ENCODE data around the gene ITPRIP. TPM values are rescaled to one million over a fixed set of nuclear protein-coding genes. Genes with fewer than 3 reads are reported as not detected.

Gene ITPRIP
- total and polyA plus RNA-seq, 2 donors from 2014 or later = 9.0 to 21.6 TPM

DNA sequence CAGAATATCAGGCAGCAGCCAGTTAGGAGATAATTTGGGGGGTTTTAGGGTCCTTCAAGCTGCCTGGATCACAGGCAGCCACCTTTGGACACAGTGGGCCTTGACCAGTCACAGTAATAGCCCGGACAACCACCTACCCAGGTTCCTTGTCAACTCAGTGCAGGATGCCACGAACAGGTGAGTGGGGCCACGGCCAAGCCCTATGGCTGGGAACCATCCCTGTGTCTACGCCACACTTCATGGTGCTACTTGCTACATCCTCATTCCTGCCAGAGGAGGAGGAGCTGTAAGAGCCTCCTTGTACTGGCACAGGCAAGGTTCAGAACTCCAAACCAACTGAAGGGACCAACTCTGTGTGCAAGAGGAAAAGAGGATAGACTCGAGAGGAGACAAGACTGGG, 19.9 kb downstream of the ITPRIP start:
- DNase-seq (peak in 1 of 5 donors; percentile 33), FAIRE-seq (no peak)
- no peak overlapping the region for H3K27ac ChIP-seq (ENCODE audit: low read depth in 2 of 2, low read length in 2 of 2)
- intact Hi-C loops (cut with DNase I) = no loop called here
- no peak overlapping the region for H3K4me3 ChIP-seq (ENCODE audit: low read length in 3 of 3)
- peaks cover 0 to 34% (median 20%) of the 10 kb centered on the region in 3 donors for H3K4me1 ChIP-seq (ENCODE audit: control insufficient read depth in 2 of 3, insufficient read depth in 2 of 3, low read depth in 1 of 3, low read length in 3 of 3)
- H3K36me3 ChIP-seq (ENCODE audit: control insufficient read depth in 2 of 3, insufficient read depth in 3 of 3, low read length in 3 of 3) = peaks cover 0 to 17% (median 2%) of the 10 kb centered on the region in 3 donors
- no peaks in the 10 kb centered on the region for H3K27me3 ChIP-seq (ENCODE audit: control insufficient read depth, insufficient read depth, low read length)
- no peak for TF ChIP-seq CTCF (IDR thresholded peaks at IDR 0.05; ENCODE audit: borderline replicate concordance, extremely low read depth, insufficient read depth)
- H3K9ac ChIP-seq (ENCODE audit: low read length in 3 of 3) = no peak overlapping the region
- no peaks in the 10 kb centered on the region for H3K9me3 ChIP-seq (ENCODE audit: control insufficient read depth in 2 of 3, insufficient read depth in 1 of 3, low read length in 3 of 3)

GRCh38 chr10:104317726-104318299, 20.5 kb downstream of the ITPRIP start:
- intact Hi-C loops (cut with DNase I) = no loop called here
- FAIRE-seq = no peak

GRCh38 chr10:104317269-104317710, 21.0 kb downstream of the ITPRIP start:
- Histone ChIP-seq H3K9ac (ENCODE audit: low read length in 3 of 3) (no peak overlapping the region), H3K4me3 (ENCODE audit: low read length in 3 of 3) (no peak overlapping the region), H3K27me3 (ENCODE audit: control insufficient read depth, insufficient read depth, low read length) (no peaks in the 10 kb centered on the region), H3K4me1 (ENCODE audit: control insufficient read depth in 2 of 3, insufficient read depth in 2 of 3, low read depth in 1 of 3, low read length in 3 of 3) (peaks cover 0 to 31% (median 17%) of the 10 kb centered on the region in 3 donors), H3K27ac (ENCODE audit: low read depth in 2 of 2, low read length in 2 of 2) (no peak overlapping the region), H3K36me3 (ENCODE audit: control insufficient read depth in 2 of 3, insufficient read depth in 3 of 3, low read length in 3 of 3) (peaks cover 0 to 17% (median 2%) of the 10 kb centered on the region in 3 donors), H3K9me3 (ENCODE audit: control insufficient read depth in 2 of 3, insufficient read depth in 1 of 3, low read length in 3 of 3) (no peaks in the 10 kb centered on the region)
- FAIRE-seq (no peak), DNase-seq (peak in 1 of 5 donors; percentile 70)
- no peak for TF ChIP-seq CTCF (IDR thresholded peaks at IDR 0.05; ENCODE audit: borderline replicate concordance, extremely low read depth, insufficient read depth)
- intact Hi-C loops (cut with DNase I) = no loop called here

More at GRCh38 chr10:104317726-104318299, 20.5 kb downstream of the ITPRIP start:
- peaks cover 0 to 17% (median 2%) of the 10 kb centered on the region in 3 donors for H3K36me3 ChIP-seq (ENCODE audit: control insufficient read depth in 2 of 3, insufficient read depth in 3 of 3, low read length in 3 of 3)
- H3K4me3 ChIP-seq (ENCODE audit: low read length in 3 of 3) = no peak overlapping the region
- TF ChIP-seq CTCF (IDR thresholded peaks at IDR 0.05; ENCODE audit: borderline replicate concordance, extremely low read depth, insufficient read depth) = no peak
- no peaks in the 10 kb centered on the region for H3K9me3 ChIP-seq (ENCODE audit: control insufficient read depth in 2 of 3, insufficient read depth in 1 of 3, low read length in 3 of 3)
- H3K27me3 ChIP-seq (ENCODE audit: control insufficient read depth, insufficient read depth, low read length) = no peaks in the 10 kb centered on the region
- DNase-seq = peak in 1 of 5 donors; percentile 45
- H3K9ac ChIP-seq (ENCODE audit: low read length in 3 of 3) = no peak overlapping the region
- H3K27ac ChIP-seq (ENCODE audit: low read depth in 2 of 2, low read length in 2 of 2) = no peak overlapping the region
- peaks cover 0 to 34% (median 20%) of the 10 kb centered on the region in 3 donors for H3K4me1 ChIP-seq (ENCODE audit: control insufficient read depth in 2 of 3, insufficient read depth in 2 of 3, low read depth in 1 of 3, low read length in 3 of 3)
